ENCODE results near the gene HS3ST4.

Gene HS3ST4

DNA sequence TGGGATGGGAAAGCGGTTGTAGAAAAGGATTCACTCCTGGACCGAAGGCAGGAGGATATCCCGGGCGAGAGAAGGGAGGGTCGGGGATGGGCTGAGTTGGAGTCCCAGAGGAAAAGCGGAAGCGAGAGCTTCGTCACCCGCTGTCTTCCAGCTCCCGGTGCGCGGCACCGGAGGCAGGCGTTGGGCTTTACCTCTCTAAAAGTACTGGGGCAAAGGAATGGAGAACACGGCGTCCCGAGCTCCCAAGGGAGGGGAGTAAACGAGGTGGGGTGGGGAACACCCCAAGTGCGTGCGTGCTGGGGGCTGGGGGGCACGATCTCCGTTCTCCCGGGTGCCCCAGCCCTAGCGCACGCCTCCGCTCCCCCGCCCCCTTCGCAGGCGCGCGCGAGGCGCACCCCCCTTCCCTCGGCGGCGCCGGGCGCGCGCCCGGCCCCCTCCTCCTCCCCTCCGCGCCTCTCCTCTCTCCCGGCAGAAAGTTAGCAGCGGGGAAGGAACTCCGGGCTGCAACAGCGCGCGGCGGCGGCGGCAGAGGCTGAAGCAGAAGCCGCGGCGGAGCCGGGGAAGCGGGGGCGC, at the start of gene HS3ST4:
TSS of gene HS3ST4 (plus strand) at position 441 of the 573 bp plus-strand sequence.
- no peak for DNase-seq (ENCODE audit: low read depth in 3 of 3, low spot score in 1 of 3)

DNA sequence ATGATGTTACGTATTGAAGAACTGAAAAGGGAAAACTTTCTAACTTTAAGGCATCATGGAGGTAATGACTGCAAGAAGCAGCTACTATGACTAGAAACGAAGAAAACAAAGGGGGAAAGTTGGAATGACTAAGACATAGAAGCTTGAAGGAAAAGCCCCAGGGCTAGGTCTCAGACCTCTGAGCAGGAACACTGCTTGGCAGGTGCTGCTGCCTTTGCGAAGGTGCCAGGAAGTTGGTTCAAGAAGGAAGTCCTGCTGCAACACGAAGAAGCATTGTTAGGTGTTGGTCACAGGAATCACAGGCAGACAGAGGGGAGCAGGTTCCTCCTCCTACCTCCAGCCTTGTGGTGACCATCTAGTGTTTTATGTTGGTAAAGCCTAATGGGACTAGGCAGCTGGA, 48.1 kb upstream of the HS3ST4 start:
- no peak for DNase-seq (ENCODE audit: low read depth in 3 of 3, low spot score in 1 of 3)

DNA sequence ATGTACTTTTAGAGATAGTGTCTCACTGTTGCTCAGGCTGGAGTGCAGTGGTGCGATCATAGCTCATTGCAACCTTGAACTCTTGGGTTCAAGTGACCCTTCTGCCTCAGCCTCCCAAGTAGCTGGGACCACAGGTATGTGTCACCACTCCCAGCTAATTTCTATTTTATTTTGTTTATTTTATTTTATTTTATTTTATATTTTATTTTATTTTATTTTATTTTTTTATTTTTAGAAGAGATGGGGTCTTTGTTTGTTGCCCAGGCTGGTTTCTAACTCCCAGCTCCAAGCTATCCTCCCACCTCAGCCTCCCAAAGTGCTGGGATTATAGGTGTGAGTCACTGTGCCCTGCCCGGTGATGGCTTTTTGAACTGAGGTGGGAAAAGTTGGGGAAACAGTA, 35.1 kb upstream of the HS3ST4 start:
- DNase-seq (ENCODE audit: low read depth in 3 of 3, low spot score in 1 of 3), result no peak

DNA sequence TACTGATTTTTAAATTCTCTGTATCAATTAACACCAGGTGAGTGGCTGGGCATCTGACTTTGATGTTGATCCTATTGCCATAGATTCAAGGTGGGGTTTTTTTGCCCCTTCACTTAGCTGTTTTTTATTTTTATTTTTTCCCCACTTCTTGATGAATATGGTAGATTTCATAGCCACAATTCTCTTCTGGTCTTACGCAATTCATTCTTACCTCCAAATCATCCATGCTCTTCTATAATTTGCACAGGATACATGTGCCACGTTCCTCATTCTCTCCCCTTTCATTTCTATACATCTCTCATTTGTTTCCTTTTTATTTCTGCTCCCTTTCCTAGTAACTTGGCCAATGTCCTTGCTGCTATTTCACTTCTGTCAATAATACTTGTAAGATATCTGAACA, 14.9 kb upstream of the HS3ST4 start:
- DNase-seq (ENCODE audit: low read depth in 3 of 3, low spot score in 1 of 3), result no peak

DNA sequence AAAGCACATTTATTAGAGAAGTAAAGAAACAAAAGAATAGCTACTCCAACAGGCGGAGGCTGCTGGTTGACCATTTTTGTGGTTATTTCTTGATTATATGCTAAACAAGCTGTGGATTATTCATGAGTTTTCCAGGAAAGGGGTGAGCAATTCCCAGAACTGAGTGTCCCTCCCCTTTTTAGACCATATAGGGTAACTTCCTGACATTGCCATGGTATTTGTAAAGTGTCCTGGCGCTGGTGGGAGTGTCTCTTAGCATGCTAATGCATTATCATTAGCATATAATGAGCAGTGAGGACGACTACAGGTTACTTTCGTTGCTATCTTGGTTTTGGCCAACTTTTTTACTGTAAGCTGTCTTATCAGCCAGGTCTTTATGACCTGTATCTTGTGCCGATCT, 12.2 kb upstream of the HS3ST4 start:
- DNase-seq (ENCODE audit: low read depth in 3 of 3, low spot score in 1 of 3), result no peak

DNA sequence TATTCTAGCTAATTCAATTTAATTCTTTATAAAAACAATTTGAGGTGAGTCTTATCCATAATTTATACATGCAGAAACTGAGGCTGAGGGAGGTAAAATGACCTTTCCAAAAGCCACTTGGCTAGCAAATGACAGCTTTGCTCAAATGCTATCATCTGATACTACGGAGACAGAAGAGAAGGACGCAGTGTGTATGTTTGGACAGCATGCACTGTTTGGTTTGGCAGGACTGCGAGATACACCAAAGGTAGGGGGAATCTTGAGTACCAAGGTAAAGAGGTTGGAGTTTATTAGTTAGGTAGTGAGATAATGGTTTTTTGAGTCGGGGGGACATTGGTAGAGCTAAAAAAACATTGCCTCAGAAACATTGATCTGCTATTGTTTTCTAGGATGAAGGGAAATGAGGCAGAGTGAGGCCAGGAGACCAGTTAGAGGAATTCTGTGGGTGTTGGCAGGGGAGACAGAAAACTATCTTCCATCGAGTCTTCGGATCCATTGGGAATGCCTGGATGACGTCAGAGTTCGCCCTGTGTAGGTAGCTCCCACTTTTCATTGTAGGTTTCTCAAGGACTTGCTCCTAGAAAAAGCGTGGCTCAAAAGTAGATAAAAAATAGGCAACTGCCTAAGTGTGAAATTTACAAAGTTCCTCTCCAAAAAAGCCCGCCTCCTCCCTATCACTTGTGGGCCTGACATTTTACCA, 2.5 kb upstream of the HS3ST4 start:
- DNase-seq (ENCODE audit: low read depth in 3 of 3, low spot score in 1 of 3), result no peak

DNA sequence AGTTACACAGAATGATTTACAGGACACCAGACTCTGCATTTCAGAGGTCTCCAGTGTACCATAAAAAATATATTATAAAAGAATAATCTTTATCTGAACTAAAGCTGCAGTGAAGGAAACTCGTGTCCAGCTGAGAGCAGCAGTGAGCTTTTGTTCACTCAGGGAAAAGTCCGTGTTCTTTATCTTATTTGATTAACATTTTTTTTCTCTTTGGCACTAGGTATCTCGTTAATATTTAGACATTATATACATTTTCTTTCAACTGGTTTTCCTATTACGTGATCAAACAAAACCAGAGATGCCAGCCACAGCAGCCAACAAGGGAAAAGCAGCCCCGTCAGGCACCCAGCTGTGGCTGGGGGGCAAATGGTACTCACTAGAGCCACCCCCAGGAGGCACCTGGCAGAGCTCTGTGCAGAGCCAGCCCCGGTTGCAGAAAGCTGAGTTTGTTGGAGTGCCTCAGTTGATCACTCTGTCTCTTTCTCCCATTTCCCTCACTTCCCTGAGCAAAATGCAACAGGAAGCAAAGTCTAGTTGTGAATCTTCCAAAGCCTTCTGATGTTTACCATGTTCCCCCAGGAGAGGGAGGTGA, 1.1 kb upstream of the HS3ST4 start:
- no peak for DNase-seq (ENCODE audit: low read depth in 3 of 3, low spot score in 1 of 3)

DNA sequence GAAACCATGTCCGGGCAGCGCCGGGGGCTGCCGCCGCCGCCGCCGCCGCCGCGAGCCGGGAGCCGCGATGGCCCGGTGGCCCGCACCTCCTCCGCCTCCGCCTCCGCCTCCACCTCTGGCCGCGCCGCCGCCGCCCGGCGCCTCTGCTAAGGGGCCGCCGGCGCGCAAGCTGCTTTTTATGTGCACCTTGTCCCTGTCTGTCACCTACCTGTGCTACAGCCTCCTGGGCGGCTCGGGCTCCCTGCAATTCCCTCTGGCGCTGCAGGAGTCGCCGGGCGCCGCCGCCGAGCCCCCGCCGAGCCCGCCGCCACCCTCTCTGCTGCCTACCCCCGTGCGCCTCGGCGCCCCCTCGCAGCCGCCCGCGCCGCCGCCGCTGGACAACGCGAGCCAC, 587 bp downstream of the HS3ST4 start:
- DNase-seq (ENCODE audit: low read depth in 3 of 3, low spot score in 1 of 3), result no peak

DNA sequence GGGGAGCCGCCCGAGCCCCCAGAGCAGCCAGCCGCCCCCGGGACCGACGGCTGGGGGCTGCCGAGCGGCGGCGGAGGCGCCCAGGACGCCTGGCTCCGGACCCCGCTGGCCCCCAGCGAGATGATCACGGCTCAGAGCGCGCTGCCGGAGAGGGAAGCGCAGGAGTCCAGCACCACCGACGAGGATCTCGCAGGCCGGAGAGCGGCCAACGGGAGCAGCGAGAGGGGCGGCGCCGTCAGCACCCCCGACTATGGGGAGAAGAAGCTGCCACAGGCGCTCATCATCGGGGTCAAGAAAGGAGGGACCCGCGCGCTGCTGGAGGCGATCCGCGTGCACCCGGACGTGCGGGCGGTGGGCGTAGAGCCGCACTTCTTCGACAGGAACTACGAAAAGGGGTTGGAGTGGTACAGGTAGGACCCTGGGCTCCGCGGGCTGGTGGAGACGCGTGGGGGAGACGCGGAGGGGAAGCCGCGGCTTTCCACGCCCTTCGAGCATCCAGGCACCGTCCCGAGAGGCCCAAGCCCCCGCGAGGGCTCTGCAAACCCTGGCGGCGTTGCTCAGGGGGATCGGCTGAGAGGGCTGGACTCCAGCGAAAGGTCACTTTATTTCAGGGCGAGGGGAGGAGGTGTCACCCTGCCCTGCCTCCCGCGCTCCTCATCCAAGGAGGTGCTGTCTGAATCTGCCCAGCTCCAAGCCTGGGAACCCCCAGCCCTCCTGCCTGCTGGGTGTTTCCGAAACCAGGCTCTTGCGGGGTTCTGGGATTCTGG, 1.2 kb downstream of the HS3ST4 start:
- no peak for DNase-seq (ENCODE audit: low read depth in 3 of 3, low spot score in 1 of 3)

DNA sequence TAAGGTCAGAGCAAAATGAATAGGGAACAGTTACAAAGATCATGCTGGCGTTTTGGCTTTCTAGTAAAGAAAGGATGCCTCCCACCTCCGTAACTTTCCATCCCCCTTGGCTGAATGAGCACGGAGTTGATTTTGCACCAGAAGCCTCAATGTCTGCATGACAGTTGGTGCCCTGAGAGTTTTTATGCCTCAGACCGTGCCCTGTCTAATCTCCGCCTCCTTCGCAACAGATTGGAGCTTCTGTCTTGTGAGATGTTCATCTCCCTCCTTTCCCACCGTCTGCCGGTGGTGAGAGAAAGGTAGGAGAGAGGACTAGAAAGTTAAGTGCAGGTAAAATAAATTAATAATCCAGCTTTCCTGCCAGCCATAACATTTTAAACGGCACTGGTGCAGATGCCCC, 1.9 kb downstream of the HS3ST4 start:
- no peak for DNase-seq (ENCODE audit: low read depth in 3 of 3, low spot score in 1 of 3)

DNA sequence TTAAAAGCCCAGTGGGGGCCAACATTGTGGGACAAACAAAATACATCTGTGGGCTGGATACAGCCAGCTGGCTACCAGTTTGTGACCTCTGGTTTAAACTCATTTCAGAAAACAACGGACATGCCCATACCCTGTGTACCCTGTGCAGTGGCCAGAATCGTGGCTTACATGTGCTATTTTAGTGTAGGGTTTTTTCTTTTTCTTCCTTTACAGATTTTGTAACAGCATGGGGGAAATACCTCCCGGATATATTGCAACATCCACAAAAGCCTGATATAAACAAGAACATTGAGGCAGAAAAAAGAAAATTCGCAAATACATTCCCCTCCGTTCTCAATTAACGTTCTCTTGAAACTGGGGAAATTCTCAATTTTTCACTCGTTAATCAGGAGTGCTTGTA, 7.3 kb downstream of the HS3ST4 start:
- DNase-seq (ENCODE audit: low read depth in 3 of 3, low spot score in 1 of 3), result no peak

DNA sequence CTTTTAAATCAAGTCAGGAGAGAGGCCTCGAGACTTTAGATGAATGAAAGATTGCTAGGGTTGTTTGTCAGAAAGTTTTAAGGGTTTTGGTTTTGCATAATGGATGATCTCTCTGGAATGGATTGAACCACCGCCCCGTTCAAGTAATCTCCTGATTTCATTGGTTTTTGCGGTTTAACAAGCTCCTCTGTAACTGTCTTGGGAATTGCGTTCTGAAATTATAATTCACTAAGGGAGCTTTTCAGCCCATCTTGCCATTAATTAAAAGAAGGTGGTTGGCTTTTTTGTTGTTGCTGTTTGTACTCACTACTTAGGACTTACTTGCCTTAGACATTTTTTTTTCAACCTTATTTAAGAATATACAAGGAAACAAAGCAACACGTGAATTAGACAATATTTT, 8.8 kb downstream of the HS3ST4 start:
- DNase-seq (ENCODE audit: low read depth in 3 of 3, low spot score in 1 of 3), result no peak

DNA sequence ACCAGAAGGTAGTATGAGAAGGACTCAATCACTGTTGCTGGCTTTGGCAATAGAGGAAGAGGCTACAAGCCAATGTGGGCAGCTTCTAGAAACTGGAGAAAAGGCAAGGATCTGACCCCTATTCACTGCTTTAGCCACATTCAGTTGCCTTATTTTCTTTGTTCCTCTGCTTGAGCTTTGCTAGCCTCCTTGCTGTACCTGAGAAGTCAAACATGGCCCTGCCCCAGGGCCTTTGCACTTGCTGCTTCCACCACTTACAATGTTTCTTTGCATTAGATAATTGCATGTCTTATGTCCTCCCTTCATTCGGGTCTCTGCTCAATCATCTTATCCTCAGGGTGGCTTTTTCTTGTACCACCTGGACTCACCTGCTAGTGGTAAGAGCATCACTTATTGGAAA, 15.8 kb downstream of the HS3ST4 start:
- no peak for DNase-seq (ENCODE audit: low read depth in 3 of 3, low spot score in 1 of 3)

DNA sequence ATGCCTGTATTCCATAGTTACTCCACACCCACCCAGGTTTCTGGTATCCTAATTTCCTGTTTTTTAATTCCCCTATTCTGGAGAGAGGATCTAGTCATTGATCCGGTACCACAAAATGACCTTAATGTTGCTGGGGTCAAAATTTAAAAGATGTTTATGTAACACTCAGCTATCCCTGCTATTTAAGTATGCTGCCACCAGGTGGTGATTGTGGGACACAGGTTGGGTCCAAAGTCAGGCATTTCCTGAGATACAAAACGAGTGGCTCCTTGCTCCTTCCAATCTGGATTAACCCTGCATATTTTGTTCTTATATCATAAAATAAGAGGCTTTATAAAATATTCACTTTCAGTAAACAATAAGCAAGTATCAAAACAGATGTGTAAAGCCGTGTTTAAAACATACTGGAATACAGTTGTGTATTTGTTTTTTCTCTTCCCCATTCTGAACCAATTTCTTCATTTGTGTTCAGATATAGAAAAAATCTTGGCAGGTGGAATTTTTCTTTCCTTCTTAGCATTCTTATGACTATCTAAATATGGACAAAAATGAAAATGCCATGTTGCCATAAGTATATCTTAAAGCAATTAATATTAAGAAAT, 16.3 kb downstream of the HS3ST4 start:
- no peak for DNase-seq (ENCODE audit: low read depth in 3 of 3, low spot score in 1 of 3)

DNA sequence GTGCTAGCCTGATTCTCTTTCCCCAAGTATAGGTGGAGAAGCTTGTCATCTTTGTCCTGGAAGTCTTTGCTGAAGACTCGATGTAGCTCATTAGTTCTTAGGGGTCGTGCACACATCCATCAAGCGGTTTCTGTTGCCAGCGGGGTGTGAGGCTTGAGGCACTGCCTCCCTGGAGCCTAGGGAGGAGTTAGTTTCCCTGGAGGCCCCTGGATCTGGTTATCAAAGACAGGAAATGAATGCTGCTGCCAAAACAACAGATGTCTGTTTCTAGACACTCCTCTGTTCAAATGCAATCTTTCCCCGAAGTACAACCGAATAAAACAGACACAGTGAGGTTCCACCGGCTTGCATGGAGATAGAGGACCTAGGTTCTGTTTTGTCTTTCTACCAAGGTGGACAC, 17.5 kb downstream of the HS3ST4 start:
- DNase-seq (ENCODE audit: low read depth in 3 of 3, low spot score in 1 of 3), result no peak

DNA sequence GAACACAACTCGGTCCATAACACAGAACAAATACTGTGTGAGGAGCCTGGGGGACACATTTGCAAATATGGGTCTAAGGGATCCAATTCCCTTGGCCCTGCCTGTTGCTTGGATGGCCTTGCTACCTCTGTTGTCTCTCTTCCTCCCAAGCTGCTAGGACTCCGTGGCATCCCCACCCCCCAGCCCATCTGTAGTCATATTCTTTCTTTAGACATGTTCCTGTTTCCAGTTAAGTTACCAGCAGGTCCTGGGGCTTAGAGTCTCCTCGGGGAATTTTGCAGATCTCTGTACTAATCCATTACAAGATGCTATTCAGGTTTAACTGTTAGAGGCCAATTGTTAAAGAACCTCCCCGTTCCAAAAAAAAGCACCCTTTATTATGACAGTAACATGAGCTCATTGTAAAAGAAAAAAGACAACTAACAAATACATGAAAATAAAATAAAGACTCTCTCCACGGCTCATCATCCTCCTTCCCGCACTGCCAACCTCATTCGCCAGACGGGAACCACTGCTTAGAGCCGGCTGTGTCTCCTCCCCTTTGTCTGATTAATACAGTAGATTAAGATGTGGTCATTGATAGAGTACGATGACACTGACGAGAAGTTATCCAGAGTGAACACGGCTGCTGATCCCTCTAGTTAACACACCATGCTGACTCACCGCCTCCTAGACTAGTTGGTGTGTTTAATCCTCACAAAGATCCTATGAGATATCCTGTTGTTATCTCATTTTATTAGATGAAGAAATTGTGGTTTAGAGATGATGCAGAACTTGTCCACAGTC, 22.2 kb downstream of the HS3ST4 start:
- DNase-seq (ENCODE audit: low read depth in 3 of 3, low spot score in 1 of 3), result no peak

DNA sequence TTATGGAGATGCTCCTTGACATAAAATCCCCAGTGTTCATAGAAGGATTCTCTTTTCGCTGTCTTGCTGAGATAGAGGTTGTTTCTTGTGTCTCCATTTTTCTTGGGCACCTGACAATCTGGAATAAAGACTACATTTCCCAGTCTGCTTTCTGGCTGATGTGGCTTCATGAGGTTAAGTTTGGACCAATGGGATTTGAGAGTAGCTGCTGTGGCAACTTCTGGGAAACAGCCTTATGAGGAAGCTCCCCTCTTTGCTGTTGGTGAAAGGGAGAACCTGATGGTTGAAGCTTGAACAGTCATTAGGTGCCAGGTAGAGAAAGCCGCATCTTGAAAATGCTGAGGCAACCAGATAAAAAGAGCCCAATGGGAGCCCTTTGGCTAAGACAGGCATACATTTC, 24.4 kb downstream of the HS3ST4 start:
- DNase-seq (ENCODE audit: low read depth in 3 of 3, low spot score in 1 of 3), result no peak

DNA sequence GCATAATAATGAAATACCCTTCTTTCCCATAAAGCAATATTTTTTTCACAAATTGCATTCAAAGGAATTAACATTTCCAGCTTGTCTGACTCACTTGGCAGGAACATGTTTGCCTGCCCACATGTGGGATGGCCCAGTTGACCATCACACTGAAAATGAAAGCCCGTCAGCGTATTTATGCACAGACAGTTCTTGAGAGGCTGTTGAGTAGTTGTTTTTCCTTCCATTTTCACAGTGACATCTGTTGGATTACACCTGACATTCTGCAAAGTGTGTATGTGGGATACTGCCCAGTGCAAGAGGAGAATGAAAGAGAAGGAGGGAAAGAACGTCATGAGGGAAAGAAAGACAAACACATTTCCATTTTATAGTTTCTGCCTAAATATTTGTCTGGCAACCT, 29.7 kb downstream of the HS3ST4 start:
- no peak for DNase-seq (ENCODE audit: low read depth in 3 of 3, low spot score in 1 of 3)

DNA sequence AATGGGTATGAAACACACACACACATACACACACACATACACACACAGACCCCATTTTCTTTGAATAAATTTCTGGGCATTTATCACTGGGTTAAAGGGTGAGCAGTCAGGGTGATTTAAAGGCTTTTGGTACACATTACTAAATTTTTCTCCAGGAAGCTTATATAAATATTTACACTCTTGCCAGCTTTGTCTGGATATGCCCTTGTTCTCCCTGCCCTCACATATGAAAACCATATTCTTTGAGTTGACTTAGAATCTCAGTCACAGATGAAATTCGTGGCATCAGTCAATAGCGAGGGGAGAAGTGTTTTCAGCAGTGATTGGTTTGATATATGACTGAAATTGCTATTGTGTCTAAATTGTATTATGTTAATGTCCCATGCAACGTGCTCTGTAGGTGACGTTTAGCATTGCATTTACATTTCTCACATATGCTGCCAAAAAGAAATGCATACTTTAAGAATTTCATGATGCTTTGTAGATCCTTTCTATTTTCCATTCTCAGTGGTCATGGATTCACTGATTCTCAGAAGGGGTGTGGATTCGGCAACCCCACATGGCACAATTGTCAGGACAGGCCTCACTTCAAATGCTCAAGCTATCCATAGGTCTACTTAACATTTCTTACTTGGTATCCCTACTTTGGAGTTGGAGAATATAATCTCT, 34.8 kb downstream of the HS3ST4 start:
- DNase-seq (ENCODE audit: low read depth in 3 of 3, low spot score in 1 of 3), result no peak

DNA sequence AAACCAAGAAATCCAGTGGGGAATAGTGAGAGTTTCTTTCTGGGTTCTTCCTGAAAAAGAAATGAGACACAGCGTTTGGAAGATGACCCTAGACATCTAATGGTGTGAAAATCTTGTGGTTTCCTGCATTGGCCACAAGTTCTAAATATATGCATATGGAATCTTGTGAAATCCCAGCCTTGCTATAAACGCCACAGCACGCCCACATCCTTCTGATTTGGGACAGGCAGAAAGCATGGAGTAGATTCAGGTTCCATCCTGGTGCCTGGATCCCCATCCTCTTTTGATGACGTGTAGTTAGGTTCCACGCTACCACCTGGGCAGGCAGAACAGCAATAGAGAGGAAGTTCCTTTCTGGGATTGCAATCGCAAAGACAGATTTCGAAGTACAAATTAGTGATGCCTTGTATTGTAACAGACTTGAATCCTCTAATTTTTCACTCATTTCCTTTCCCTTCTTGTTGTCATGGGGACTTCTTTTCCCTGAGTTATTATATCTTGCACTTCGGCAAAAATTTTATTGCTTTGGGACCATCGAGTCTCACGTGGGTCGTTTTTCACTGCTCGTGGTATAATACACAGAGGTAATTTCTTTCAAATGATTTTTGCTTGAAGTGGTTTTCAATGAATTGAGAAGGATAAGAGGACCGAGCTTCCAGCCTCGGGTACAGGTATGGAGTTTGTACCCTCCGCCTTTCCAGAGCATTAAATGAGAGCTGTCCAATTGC, 37.6 kb downstream of the HS3ST4 start:
- no peak for DNase-seq (ENCODE audit: low read depth in 3 of 3, low spot score in 1 of 3)

Data from stimulated activated CD4-positive, alpha-beta T cell treated with anti-CD3 and anti-CD28 coated beads, TNF-alpha, amount 100 ng/mL, for 1 hour (primary cell).